GM12878 (cell line): Measurements from ENCODE around the gene IDI2. TPM values are rescaled to one million over a fixed set of nuclear protein-coding genes. Genes with fewer than 3 reads are reported as not detected.

Source experiments
- ASH2L ChIP-seq: fragments of 300-600, 200-600 bp; sonication (generic); IDR thresholded peaks from 2 replicates; pipeline ENCODE4 v1.6.1; 2017; ENCODE audit warnings: low read depth, mild to moderate bottlenecking, borderline replicate concordance
- CEBPB ChIP-seq, 2 experiments: fragments of 150-350 bp in 1 of 2; IDR thresholded peaks; 2 replicates each; pipeline ENCODE4 v1.6.1; 2012 to 2014; ENCODE audit warnings: low read depth in 2 of 2, low read length in 2 of 2, borderline replicate concordance in 1 of 2, inconsistent platforms in 1 of 2
- CREM ChIP-seq: IDR thresholded peaks from 2 replicates; pipeline ENCODE4 v1.6.1; 2014; ENCODE audit warnings: antibody characterized with exemption, low read depth
- CTCF ChIP-seq, 3 experiments: IDR thresholded peaks in 2 of 3; conservative IDR thresholded peaks in 1 of 3; 2 replicates each; pipeline ENCODE4 v1.5.1; 2011; ENCODE audit warnings: low read depth in 3 of 3, low read length in 3 of 3, mild to moderate bottlenecking in 3 of 3, control low read depth in 2 of 3, moderate library complexity in 2 of 3, inconsistent platforms in 1 of 3, mixed read lengths in 1 of 3; ENCODE audit not compliant: control insufficient read depth in 2 of 3, insufficient read depth in 1 of 3; ENCODE audit errors: extremely low read depth in 1 of 3
- EED ChIP-seq: sonication (generic); IDR thresholded peaks from 2 replicates; pipeline ENCODE4 v1.6.1; 2016; ENCODE audit warnings: antibody characterized with exemption, low read depth
- GABPA ChIP-seq: IDR thresholded peaks from 2 replicates; pipeline ENCODE4 v1.6.1; 2014; ENCODE audit warnings: antibody characterized with exemption, low read depth, mild to moderate bottlenecking, inconsistent platforms
- HDAC6 ChIP-seq: fragments of 200-600 bp; sonication (generic); IDR thresholded peaks from one replicate; pipeline ENCODE4 v1.8.0; 2017; ENCODE audit warnings: antibody characterized with exemption; ENCODE audit not compliant: unreplicated experiment
- IKZF2 ChIP-seq, 2 experiments: fragments of 450-650 bp; IDR thresholded peaks; 2 replicates each; pipeline ENCODE4 v1.6.1; 2017; ENCODE audit warnings: mild to moderate bottlenecking in 2 of 2, moderate library complexity in 2 of 2
- IRF5 ChIP-seq: fragments of 450-650 bp; IDR thresholded peaks from 2 replicates; pipeline ENCODE4 v1.6.1; 2017; ENCODE audit warnings: borderline replicate concordance
- JUND ChIP-seq: IDR thresholded peaks from 2 replicates; pipeline ENCODE4 v1.6.1; 2012; ENCODE audit warnings: low read depth, mild to moderate bottlenecking, low read length, improper control_type of control experiment, moderate library complexity
- MTA2 ChIP-seq: fragments of 450-650 bp; IDR thresholded peaks from 2 replicates; pipeline ENCODE4 v1.6.1; 2016; ENCODE audit warnings: low read depth, mild to moderate bottlenecking, moderate library complexity
- MYC ChIP-seq: IDR thresholded peaks from 2 replicates; pipeline ENCODE4 v1.6.1; 2011; ENCODE audit warnings: mild to moderate bottlenecking, low read length, moderate library complexity, inconsistent platforms; ENCODE audit not compliant: insufficient read depth, insufficient replicate concordance, insufficient read length, severe bottlenecking
- NFYB ChIP-seq: IDR thresholded peaks from 2 replicates; pipeline ENCODE4 v1.6.1; 2011; ENCODE audit warnings: low read depth, mild to moderate bottlenecking, low read length, improper control_type of control experiment, moderate library complexity; ENCODE audit not compliant: insufficient read depth
- NR2F1 ChIP-seq: fragments of 450-650 bp; conservative IDR thresholded peaks from 2 replicates; pipeline ENCODE4 v1.6.1; 2017; ENCODE audit warnings: mild to moderate bottlenecking
- SIN3A ChIP-seq: IDR thresholded peaks from 2 replicates; pipeline ENCODE4 v1.6.1; 2012; ENCODE audit warnings: low read depth, low read length, improper control_type of control experiment
- SIX5 ChIP-seq: IDR thresholded peaks from 2 replicates; pipeline ENCODE4 v1.6.1; 2011; ENCODE audit warnings: mild to moderate bottlenecking, low read depth, low read length, moderate library complexity; ENCODE audit not compliant: severe bottlenecking
- SMAD5 ChIP-seq: IDR thresholded peaks from 2 replicates; pipeline ENCODE4 v1.6.1; 2016; ENCODE audit warnings: antibody characterized with exemption, low read depth
- SPI1 ChIP-seq: IDR thresholded peaks from 2 replicates; pipeline ENCODE4 v1.6.1; 2011; ENCODE audit warnings: low read depth, mild to moderate bottlenecking, low read length, moderate library complexity, borderline replicate concordance; ENCODE audit not compliant: insufficient read depth
- SRF ChIP-seq, 2 experiments: IDR thresholded peaks; 2 replicates each; pipeline ENCODE4 v1.6.1; 2011; ENCODE audit warnings: low read depth in 2 of 2, low read length in 2 of 2, mild to moderate bottlenecking in 1 of 2, moderate library complexity in 1 of 2
- polyA plus RNA-seq, 11 experiments: library from polyadenylated mRNA; depleted of rRNA in 4 of 11; unstranded in 6 of 11; stranded (reverse) in 5 of 11; fragments of >200 nt; fragmentation: Nextera tagmentation in 4 of 11; fragmentation: Illumina TruSeq in 1 of 11; extraction: Ambion mirVana in 4 of 11; extraction: Trizol in 1 of 11; gene quantifications; 1 replicate in 1 of 11; 2 replicates in 10 of 11; pipeline versions ENCODE4 v1.2.1 to v1.2.3, GENCODE V29; 2011 to 2016; ENCODE audit warnings: inconsistent platforms in 2 of 11, missing spikeins in 2 of 11, low read depth in 1 of 11
- total RNA-seq, 4 experiments: library from RNA; depleted of rRNA in 3 of 4; stranded (reverse); fragments of >200 nt in 3 of 4; fragmentation: Illumina TruSeq in 1 of 4; extraction: Trizol in 1 of 4; gene quantifications; 2 replicates each; pipeline versions ENCODE4 v1.2.1 to v1.2.3, GENCODE V29; 2013 to 2021
- TF ChIP-seq, protein P1 (sequence below): fragments of 450-650 bp; IDR thresholded peaks from 2 replicates; pipeline ENCODE4 v1.6.1; 2017; ENCODE audit warnings: low read depth, mild to moderate bottlenecking, moderate library complexity
- TF ChIP-seq, protein P2 (sequence below): fragments of 450-650 bp; IDR thresholded peaks from 2 replicates; pipeline ENCODE4 v1.6.1; 2017; ENCODE audit warnings: antibody characterized with exemption, mild to moderate bottlenecking, moderate library complexity

IDI2 gene
- total and polyA plus RNA-seq, 10 of the 15 experiments (the other 5 are each of a cell fraction or from before 2014, with no cell fraction given) = 0.06 TPM; not detected in 9

- peak; percentile 75; the same call in 1 of the 2 replicates for TF ChIP-seq SIN3A
- TF ChIP-seq SIX5 = peak; percentile 44
- no peak for TF ChIP-seq ASH2L
- TF ChIP-seq NFYB = peak; percentile 55; the same call in 1 of the 2 replicates
- 0 out of 2 replicates have a peak, but pooled peaks have one; percentile 20 for TF ChIP-seq JUND
- peak; percentile 95 for TF ChIP-seq CREM
- TF ChIP-seq, protein P1, sequence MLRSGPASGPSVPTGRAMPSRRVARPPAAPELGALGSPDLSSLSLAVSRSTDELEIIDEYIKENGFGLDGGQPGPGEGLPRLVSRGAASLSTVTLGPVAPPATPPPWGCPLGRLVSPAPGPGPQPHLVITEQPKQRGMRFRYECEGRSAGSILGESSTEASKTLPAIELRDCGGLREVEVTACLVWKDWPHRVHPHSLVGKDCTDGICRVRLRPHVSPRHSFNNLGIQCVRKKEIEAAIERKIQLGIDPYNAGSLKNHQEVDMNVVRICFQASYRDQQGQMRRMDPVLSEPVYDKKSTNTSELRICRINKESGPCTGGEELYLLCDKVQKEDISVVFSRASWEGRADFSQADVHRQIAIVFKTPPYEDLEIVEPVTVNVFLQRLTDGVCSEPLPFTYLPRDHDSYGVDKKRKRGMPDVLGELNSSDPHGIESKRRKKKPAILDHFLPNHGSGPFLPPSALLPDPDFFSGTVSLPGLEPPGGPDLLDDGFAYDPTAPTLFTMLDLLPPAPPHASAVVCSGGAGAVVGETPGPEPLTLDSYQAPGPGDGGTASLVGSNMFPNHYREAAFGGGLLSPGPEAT = peak; percentile 82
- TF ChIP-seq NR2F1 = peak; percentile 68
- TF ChIP-seq MYC = peak; percentile 96
- TF ChIP-seq CEBPB (IDR thresholded peaks at IDR 0.05; ENCODE audit: borderline replicate concordance in 1 of 2, low read depth in 2 of 2, low read length in 2 of 2) = no peak
- TF ChIP-seq, protein P2, sequence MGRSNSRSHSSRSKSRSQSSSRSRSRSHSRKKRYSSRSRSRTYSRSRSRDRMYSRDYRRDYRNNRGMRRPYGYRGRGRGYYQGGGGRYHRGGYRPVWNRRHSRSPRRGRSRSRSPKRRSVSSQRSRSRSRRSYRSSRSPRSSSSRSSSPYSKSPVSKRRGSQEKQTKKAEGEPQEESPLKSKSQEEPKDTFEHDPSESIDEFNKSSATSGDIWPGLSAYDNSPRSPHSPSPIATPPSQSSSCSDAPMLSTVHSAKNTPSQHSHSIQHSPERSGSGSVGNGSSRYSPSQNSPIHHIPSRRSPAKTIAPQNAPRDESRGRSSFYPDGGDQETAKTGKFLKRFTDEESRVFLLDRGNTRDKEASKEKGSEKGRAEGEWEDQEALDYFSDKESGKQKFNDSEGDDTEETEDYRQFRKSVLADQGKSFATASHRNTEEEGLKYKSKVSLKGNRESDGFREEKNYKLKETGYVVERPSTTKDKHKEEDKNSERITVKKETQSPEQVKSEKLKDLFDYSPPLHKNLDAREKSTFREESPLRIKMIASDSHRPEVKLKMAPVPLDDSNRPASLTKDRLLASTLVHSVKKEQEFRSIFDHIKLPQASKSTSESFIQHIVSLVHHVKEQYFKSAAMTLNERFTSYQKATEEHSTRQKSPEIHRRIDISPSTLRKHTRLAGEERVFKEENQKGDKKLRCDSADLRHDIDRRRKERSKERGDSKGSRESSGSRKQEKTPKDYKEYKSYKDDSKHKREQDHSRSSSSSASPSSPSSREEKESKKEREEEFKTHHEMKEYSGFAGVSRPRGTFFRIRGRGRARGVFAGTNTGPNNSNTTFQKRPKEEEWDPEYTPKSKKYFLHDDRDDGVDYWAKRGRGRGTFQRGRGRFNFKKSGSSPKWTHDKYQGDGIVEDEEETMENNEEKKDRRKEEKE = no peak
- TF ChIP-seq IKZF2 (IDR thresholded peaks at IDR 0.05) = peak in 1 of 2 experiments; percentile 13; a peak in 1 of 4 replicates
- TF ChIP-seq GABPA = peak; percentile 94
- TF ChIP-seq EED = no peak
- TF ChIP-seq SPI1 = no peak
- no peak for TF ChIP-seq IRF5
- 0 out of 2 replicates have a peak, but pooled peaks have one; percentile 10 for TF ChIP-seq MTA2
- TF ChIP-seq SMAD5 = peak; percentile 35; the same call in 1 of the 2 replicates
- TF ChIP-seq HDAC6 = no peak
- no peak for TF ChIP-seq SRF (IDR thresholded peaks at IDR 0.05; ENCODE audit: low read depth in 2 of 2, low read length in 2 of 2)
- peak; percentile 29 to 69 (median 37); a peak in 4 of 6 replicates for TF ChIP-seq CTCF (IDR thresholded peaks at IDR 0.05 in 2 of 3, conservative IDR thresholded peaks at IDR 0.05 in 1 of 3; ENCODE audit: control insufficient read depth in 2 of 3, extremely low read depth in 1 of 3, insufficient read depth in 1 of 3, low read depth in 3 of 3, low read length in 3 of 3)
Measured at GRCh38 chr10:987870-988666, 37.6 kb downstream of the IDI2 start, which contains the start of gene GTPBP4 (continued).
